ENCODE measurements around the gene AMOTL1. TPM values are rescaled to one million over a fixed set of nuclear protein-coding genes. Genes with fewer than 3 reads are reported as not detected.

Gene AMOTL1
- total and polyA plus RNA-seq, 2 of the 8 experiments (the other 6 are each of a cell fraction or from before 2014, with no cell fraction given), result 9.0 to 27.6 TPM

DNA sequence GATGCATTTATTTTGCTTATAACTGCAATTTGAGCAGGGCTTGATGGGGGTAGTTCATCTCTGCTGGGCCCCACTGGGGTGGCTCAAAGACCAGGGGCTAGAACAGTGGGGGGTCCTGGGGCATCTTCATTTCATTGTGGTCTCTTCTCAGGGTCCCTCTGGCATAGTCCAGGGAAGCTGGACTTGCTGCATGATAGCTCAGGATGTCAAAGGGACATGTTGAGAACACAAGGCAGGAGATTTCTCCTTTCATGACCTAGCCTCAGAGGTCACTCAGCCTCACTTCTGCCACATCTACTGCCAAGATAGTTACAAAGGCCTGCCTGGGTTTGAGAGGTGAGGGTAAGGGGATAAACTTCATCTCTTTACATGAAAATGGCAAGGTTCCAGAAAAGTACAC, 115.7 kb downstream of the AMOTL1 start (continued):
- TF ChIP-seq, protein P1, sequence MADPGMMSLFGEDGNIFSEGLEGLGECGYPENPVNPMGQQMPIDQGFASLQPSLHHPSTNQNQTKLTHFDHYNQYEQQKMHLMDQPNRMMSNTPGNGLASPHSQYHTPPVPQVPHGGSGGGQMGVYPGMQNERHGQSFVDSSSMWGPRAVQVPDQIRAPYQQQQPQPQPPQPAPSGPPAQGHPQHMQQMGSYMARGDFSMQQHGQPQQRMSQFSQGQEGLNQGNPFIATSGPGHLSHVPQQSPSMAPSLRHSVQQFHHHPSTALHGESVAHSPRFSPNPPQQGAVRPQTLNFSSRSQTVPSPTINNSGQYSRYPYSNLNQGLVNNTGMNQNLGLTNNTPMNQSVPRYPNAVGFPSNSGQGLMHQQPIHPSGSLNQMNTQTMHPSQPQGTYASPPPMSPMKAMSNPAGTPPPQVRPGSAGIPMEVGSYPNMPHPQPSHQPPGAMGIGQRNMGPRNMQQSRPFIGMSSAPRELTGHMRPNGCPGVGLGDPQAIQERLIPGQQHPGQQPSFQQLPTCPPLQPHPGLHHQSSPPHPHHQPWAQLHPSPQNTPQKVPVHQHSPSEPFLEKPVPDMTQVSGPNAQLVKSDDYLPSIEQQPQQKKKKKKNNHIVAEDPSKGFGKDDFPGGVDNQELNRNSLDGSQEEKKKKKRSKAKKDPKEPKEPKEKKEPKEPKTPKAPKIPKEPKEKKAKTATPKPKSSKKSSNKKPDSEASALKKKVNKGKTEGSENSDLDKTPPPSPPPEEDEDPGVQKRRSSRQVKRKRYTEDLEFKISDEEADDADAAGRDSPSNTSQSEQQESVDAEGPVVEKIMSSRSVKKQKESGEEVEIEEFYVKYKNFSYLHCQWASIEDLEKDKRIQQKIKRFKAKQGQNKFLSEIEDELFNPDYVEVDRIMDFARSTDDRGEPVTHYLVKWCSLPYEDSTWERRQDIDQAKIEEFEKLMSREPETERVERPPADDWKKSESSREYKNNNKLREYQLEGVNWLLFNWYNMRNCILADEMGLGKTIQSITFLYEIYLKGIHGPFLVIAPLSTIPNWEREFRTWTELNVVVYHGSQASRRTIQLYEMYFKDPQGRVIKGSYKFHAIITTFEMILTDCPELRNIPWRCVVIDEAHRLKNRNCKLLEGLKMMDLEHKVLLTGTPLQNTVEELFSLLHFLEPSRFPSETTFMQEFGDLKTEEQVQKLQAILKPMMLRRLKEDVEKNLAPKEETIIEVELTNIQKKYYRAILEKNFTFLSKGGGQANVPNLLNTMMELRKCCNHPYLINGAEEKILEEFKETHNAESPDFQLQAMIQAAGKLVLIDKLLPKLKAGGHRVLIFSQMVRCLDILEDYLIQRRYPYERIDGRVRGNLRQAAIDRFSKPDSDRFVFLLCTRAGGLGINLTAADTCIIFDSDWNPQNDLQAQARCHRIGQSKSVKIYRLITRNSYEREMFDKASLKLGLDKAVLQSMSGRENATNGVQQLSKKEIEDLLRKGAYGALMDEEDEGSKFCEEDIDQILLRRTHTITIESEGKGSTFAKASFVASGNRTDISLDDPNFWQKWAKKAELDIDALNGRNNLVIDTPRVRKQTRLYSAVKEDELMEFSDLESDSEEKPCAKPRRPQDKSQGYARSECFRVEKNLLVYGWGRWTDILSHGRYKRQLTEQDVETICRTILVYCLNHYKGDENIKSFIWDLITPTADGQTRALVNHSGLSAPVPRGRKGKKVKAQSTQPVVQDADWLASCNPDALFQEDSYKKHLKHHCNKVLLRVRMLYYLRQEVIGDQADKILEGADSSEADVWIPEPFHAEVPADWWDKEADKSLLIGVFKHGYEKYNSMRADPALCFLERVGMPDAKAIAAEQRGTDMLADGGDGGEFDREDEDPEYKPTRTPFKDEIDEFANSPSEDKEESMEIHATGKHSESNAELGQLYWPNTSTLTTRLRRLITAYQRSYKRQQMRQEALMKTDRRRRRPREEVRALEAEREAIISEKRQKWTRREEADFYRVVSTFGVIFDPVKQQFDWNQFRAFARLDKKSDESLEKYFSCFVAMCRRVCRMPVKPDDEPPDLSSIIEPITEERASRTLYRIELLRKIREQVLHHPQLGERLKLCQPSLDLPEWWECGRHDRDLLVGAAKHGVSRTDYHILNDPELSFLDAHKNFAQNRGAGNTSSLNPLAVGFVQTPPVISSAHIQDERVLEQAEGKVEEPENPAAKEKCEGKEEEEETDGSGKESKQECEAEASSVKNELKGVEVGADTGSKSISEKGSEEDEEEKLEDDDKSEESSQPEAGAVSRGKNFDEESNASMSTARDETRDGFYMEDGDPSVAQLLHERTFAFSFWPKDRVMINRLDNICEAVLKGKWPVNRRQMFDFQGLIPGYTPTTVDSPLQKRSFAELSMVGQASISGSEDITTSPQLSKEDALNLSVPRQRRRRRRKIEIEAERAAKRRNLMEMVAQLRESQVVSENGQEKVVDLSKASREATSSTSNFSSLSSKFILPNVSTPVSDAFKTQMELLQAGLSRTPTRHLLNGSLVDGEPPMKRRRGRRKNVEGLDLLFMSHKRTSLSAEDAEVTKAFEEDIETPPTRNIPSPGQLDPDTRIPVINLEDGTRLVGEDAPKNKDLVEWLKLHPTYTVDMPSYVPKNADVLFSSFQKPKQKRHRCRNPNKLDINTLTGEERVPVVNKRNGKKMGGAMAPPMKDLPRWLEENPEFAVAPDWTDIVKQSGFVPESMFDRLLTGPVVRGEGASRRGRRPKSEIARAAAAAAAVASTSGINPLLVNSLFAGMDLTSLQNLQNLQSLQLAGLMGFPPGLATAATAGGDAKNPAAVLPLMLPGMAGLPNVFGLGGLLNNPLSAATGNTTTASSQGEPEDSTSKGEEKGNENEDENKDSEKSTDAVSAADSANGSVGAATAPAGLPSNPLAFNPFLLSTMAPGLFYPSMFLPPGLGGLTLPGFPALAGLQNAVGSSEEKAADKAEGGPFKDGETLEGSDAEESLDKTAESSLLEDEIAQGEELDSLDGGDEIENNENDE (IDR thresholded peaks at IDR 0.05; ENCODE audit: insufficient replicate concordance, low read length), result no peak
- TF ChIP-seq POLR2A (IDR thresholded peaks at IDR 0.05; ENCODE audit: control extremely low read depth in 1 of 2, low read depth in 2 of 2, low read length in 2 of 2), result no peak
- TF ChIP-seq FOSL1 (IDR thresholded peaks at IDR 0.05; ENCODE audit: insufficient read depth, low read depth, low read length), result no peak
- no peak for TF ChIP-seq SIN3A (conservative IDR thresholded peaks at IDR 0.05 in 1 of 2, IDR thresholded peaks at IDR 0.05 in 1 of 2; ENCODE audit: low read depth in 1 of 2, low read length in 2 of 2)
- TF ChIP-seq CBX5 (IDR thresholded peaks at IDR 0.05; ENCODE audit: low read depth, low read length), result no peak
- no peak for TF ChIP-seq BCL11A (IDR thresholded peaks at IDR 0.05; ENCODE audit: low read depth in 2 of 2, low read length in 2 of 2)
- TF ChIP-seq HDAC2 (IDR thresholded peaks at IDR 0.05; ENCODE audit: borderline replicate concordance in 1 of 2, low read depth in 2 of 2, low read length in 2 of 2), result no peak
